Astrocyte (in vitro differentiated cells and primary cell): ENCODE data around the gene C2CD4B. TPM values are rescaled to one million over a fixed set of nuclear protein-coding genes. Genes with fewer than 3 reads are reported as not detected.

Source experiments
- DNase-seq: peaks from one replicate; pipeline ENCODE4 v3.0.0-alpha.2; 2010; ENCODE audit warnings: low read depth
- FAIRE-seq: peaks from 2 replicates; lab custom pipeline; 2011; peaks lifted over from hg19 to GRCh38; lab: Jason Lieb, UNC
- H2AFZ ChIP-seq: 2 replicates; pipeline ENCODE4 v1.6.0; 2012; ENCODE audit warnings: low read depth, low read length, inconsistent platforms
- H3K27ac ChIP-seq: 2 replicates; pipeline ENCODE4 v1.5.1; 2011; ENCODE audit warnings: low read depth, low read length, inconsistent platforms
- H3K27me3 ChIP-seq: 2 replicates; pipeline ENCODE4 v1.6.0; 2011; ENCODE audit warnings: low read length, inconsistent platforms; ENCODE audit not compliant: insufficient read depth
- H3K36me3 ChIP-seq: 2 replicates; pipeline ENCODE4 v1.5.1; 2011; ENCODE audit warnings: low read length, inconsistent platforms; ENCODE audit not compliant: insufficient read depth
- H3K4me1 ChIP-seq: 2 replicates; pipeline ENCODE4 v1.5.1; 2011; ENCODE audit warnings: low read length, inconsistent platforms; ENCODE audit not compliant: insufficient read depth
- H3K4me2 ChIP-seq: 2 replicates; pipeline ENCODE4 v1.6.0; 2012; ENCODE audit warnings: low read length, inconsistent platforms
- H3K4me3 ChIP-seq: 2 replicates; pipeline ENCODE4 v1.5.1; 2011; ENCODE audit warnings: low read depth, mild to moderate bottlenecking, low read length, inconsistent platforms; ENCODE audit not compliant: insufficient read depth
- H3K79me2 ChIP-seq: 2 replicates; pipeline ENCODE4 v1.6.0; 2012; ENCODE audit warnings: mild to moderate bottlenecking, low read length, inconsistent platforms; ENCODE audit not compliant: insufficient read depth
- H3K9ac ChIP-seq: 2 replicates; pipeline ENCODE4 v1.6.0; 2012; ENCODE audit warnings: mild to moderate bottlenecking, low read length, inconsistent platforms
- H3K9me3 ChIP-seq: 2 replicates; pipeline ENCODE4 v1.5.1; 2012; ENCODE audit warnings: low read depth, mild to moderate bottlenecking, low read length, inconsistent platforms; ENCODE audit not compliant: insufficient read depth
- H4K20me1 ChIP-seq: 2 replicates; pipeline ENCODE4 v1.6.0; 2012; ENCODE audit warnings: low read length, inconsistent platforms; ENCODE audit not compliant: insufficient read depth
- H3K27ac Mint-ChIP-seq: one replicate; pipeline ENCODE4 v1.8.0; 2021; ENCODE audit warnings: mild to moderate bottlenecking, mixed read lengths; ENCODE audit not compliant: unreplicated experiment
- H3K27me3 Mint-ChIP-seq: one replicate; pipeline ENCODE4 v1.8.0; 2021; ENCODE audit warnings: low read depth, mixed read lengths; ENCODE audit not compliant: unreplicated experiment
- H3K36me3 Mint-ChIP-seq: one replicate; pipeline ENCODE4 v1.8.0; 2021; ENCODE audit warnings: low read depth, mixed read lengths; ENCODE audit not compliant: unreplicated experiment
- H3K4me1 Mint-ChIP-seq: one replicate; pipeline ENCODE4 v1.8.0; 2021; ENCODE audit warnings: low read depth, mixed read lengths; ENCODE audit not compliant: unreplicated experiment
- H3K4me3 Mint-ChIP-seq: one replicate; pipeline ENCODE4 v1.8.0; 2021; ENCODE audit warnings: mild to moderate bottlenecking, moderate library complexity, mixed read lengths; ENCODE audit not compliant: unreplicated experiment
- H3K9me3 Mint-ChIP-seq: one replicate; pipeline ENCODE4 v1.8.0; 2021; ENCODE audit warnings: mild to moderate bottlenecking, mixed read lengths; ENCODE audit not compliant: unreplicated experiment
- EZH2 ChIP-seq: IDR thresholded peaks from 2 replicates; pipeline ENCODE4 v1.6.1; 2012; ENCODE audit warnings: mild to moderate bottlenecking, low read length, inconsistent platforms; ENCODE audit not compliant: insufficient read depth
- total RNA-seq: library from RNA; stranded (reverse); gene quantifications from 2 replicates; pipeline ENCODE4 v1.2.1, GENCODE V29; 2021
- TF ChIP-seq, protein P1 (sequence below): IDR thresholded peaks from 2 replicates; pipeline ENCODE4 v1.5.1; 2011; ENCODE audit warnings: low read depth, mild to moderate bottlenecking, inconsistent platforms, low read length, moderate library complexity; ENCODE audit not compliant: insufficient read depth

C2CD4B gene
- total RNA-seq, 1 donor from 2014 or later: not detected

DNA sequence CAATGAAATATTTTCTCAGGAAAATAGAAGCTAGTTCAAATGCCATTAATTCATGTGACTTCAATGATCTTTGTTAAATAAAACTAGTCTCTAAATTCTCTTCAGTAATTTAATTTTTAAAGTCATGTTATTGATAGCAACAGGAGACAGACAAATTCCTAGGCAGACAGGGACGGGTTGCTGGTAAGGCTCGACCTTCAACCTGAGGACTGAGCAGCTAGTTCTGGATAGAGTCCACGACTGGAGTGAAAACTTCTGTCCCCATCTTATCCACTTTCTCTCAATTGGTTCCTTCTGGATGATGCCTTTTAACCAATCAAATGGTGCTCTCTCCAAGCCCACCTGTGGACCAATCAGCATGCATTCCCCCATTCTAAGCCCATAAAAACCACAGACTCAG lies 43.8 kb upstream of the C2CD4B start:
- H3K9ac ChIP-seq: no peak overlapping the region
- H2AFZ ChIP-seq: no peak overlapping the region
- no peak for DNase-seq
- Mint-ChIP-seq H3K4me1 (no peaks in the 10 kb centered on the region), H3K27me3 (peaks cover 3% of the 10 kb centered on the region), H3K9me3 (peaks cover 32% of the 10 kb centered on the region), H3K36me3 (no peaks in the 10 kb centered on the region), H3K27ac (no peak overlapping the region), H3K4me3 (no peak overlapping the region)
- H3K36me3 ChIP-seq: no peaks in the 10 kb centered on the region
- H3K4me1 ChIP-seq: no peaks in the 10 kb centered on the region
- H4K20me1 ChIP-seq: no peaks in the 10 kb centered on the region
- TF ChIP-seq EZH2: no peak
- TF ChIP-seq, protein P1, sequence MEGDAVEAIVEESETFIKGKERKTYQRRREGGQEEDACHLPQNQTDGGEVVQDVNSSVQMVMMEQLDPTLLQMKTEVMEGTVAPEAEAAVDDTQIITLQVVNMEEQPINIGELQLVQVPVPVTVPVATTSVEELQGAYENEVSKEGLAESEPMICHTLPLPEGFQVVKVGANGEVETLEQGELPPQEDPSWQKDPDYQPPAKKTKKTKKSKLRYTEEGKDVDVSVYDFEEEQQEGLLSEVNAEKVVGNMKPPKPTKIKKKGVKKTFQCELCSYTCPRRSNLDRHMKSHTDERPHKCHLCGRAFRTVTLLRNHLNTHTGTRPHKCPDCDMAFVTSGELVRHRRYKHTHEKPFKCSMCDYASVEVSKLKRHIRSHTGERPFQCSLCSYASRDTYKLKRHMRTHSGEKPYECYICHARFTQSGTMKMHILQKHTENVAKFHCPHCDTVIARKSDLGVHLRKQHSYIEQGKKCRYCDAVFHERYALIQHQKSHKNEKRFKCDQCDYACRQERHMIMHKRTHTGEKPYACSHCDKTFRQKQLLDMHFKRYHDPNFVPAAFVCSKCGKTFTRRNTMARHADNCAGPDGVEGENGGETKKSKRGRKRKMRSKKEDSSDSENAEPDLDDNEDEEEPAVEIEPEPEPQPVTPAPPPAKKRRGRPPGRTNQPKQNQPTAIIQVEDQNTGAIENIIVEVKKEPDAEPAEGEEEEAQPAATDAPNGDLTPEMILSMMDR: no peak
- no peak overlapping the region for H3K4me3 ChIP-seq
- H3K27me3 ChIP-seq: no peaks in the 10 kb centered on the region
- no peaks in the 10 kb centered on the region for H3K79me2 ChIP-seq
- FAIRE-seq: no peak
- no peak overlapping the region for H3K27ac ChIP-seq
- H3K9me3 ChIP-seq: peaks cover 6% of the 10 kb centered on the region
- H3K4me2 ChIP-seq: no peak overlapping the region

DNA sequence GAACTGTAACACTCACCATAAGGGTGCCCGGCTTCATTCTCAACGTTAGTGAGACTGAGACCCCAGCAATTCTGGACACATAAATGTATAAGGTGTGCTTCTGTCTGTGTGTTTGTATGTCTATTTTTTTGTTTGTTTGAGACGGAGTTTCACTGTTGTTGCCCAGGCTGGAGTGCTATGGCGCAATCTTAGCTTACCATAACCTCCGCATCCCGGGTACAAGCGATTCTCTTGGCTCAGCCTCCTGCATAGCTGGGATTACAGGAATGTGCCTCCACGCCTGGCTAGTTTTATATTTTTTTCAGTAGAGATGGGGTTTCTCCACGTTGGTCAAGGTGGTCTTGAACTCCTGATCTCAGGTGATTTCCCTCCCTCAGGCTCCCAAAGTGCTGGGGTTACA lies 43.3 kb upstream of the C2CD4B start:
- Histone ChIP-seq H3K27ac (no peak overlapping the region), H3K27me3 (no peaks in the 10 kb centered on the region), H3K9ac (no peak overlapping the region), H3K9me3 (peaks cover 6% of the 10 kb centered on the region), H3K4me3 (no peak overlapping the region), H3K79me2 (no peaks in the 10 kb centered on the region), H4K20me1 (no peaks in the 10 kb centered on the region), H3K36me3 (no peaks in the 10 kb centered on the region), H3K4me2 (no peak overlapping the region), H2AFZ (no peak overlapping the region), H3K4me1 (no peaks in the 10 kb centered on the region)
- TF ChIP-seq EZH2: no peak
- TF ChIP-seq, protein P1: no peak
- Mint-ChIP-seq H3K36me3 (no peaks in the 10 kb centered on the region), H3K4me3 (no peak overlapping the region), H3K9me3 (peaks cover 32% of the 10 kb centered on the region), H3K27me3 (peaks cover 3% of the 10 kb centered on the region), H3K4me1 (no peaks in the 10 kb centered on the region), H3K27ac (no peak overlapping the region)
- FAIRE-seq (no peak), DNase-seq (no peak)

DNA sequence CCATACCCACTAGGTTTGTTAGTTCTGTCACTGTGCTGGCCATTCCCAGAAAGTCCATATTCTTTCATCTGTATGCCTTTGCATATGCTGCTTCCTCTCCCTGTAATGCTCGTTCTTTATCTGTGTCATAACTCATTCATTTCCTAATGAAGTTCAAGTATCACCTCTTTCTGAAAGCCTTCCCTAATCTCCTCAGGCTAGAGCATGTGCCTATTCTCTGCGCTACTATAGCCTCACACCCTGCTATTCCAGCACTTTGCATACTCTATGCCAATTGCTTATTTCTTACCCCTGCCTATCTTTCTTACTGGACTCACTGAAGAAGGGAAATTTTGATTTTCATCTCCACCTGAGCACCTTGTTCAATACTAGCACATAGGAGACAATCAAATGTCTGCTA lies 25.6 kb upstream of the C2CD4B start:
- peaks cover 4% of the 10 kb centered on the region for H3K9me3 Mint-ChIP-seq
- Histone ChIP-seq H4K20me1 (no peaks in the 10 kb centered on the region), H3K4me3 (no peak overlapping the region), H3K9ac (no peak overlapping the region), H3K4me2 (no peak overlapping the region), H3K79me2 (no peaks in the 10 kb centered on the region), H3K27me3 (peaks cover 20% of the 10 kb centered on the region), H3K27ac (no peak overlapping the region), H2AFZ (no peak overlapping the region), H3K36me3 (no peaks in the 10 kb centered on the region), H3K4me1 (no peaks in the 10 kb centered on the region), H3K9me3 (no peaks in the 10 kb centered on the region)
- no peak overlapping the region for H3K27ac Mint-ChIP-seq
- no peaks in the 10 kb centered on the region for H3K36me3 Mint-ChIP-seq
- DNase-seq (no peak), FAIRE-seq (no peak)
- TF ChIP-seq, protein P1: no peak
- no peak for TF ChIP-seq EZH2
- no peak overlapping the region for H3K4me3 Mint-ChIP-seq
- no peaks in the 10 kb centered on the region for H3K4me1 Mint-ChIP-seq
- peaks cover 14% of the 10 kb centered on the region for H3K27me3 Mint-ChIP-seq
